Muscle of leg (tissue), 11 donors: ENCODE measurements around the gene DLD. TPM values are rescaled to one million over a fixed set of nuclear protein-coding genes. Genes with fewer than 3 reads are reported as not detected.

Source experiments
- DNase-seq: peaks from one replicate; pipeline ENCODE4 v3.0.0; 2013
- H3K27ac ChIP-seq: one replicate; pipeline ENCODE4 v1.5.1; 2013; ENCODE audit warnings: mild to moderate bottlenecking, low read length, control low read depth
- H3K27me3 ChIP-seq: one replicate; pipeline ENCODE4 v1.6.1; 2013; ENCODE audit warnings: low read length; ENCODE audit not compliant: control insufficient read depth, insufficient read depth
- H3K36me3 ChIP-seq: one replicate; pipeline ENCODE4 v1.6.1; 2013; ENCODE audit warnings: low read length; ENCODE audit not compliant: control insufficient read depth, insufficient read depth
- H3K4me1 ChIP-seq: one replicate; pipeline ENCODE4 v1.6.1; 2013; ENCODE audit warnings: low read length; ENCODE audit not compliant: control insufficient read depth, insufficient read depth
- H3K4me3 ChIP-seq: one replicate; pipeline ENCODE4 v1.5.1; 2013; ENCODE audit warnings: low read length, control low read depth
- H3K9me3 ChIP-seq: replicated peaks from 2 replicates; pipeline ENCODE4 v1.6.1; 2013; ENCODE audit warnings: low read depth, low read length; ENCODE audit not compliant: control insufficient read depth
- WGBS: methylation state at CpG from one replicate; pipeline ENCODE4 v1.1.5; 2013; ENCODE audit warnings: missing lambda C conversion rate; ENCODE audit not compliant: insufficient coverage; 5-methylcytosine and 5-hydroxymethylcytosine counted together
- polyA plus RNA-seq, 8 donors: library from polyadenylated mRNA; unstranded; fragments of 120-200 nt; gene quantifications; one replicate each; pipeline versions ENCODE4 v1.2.1 to v1.2.3, GENCODE V29; 2013; ENCODE audit warnings: inconsistent platforms in 1 of 8, low replicate concordance in 1 of 8; ENCODE audit not compliant: insufficient read length in 8 of 8, insufficient read depth in 1 of 8
- total RNA-seq: library from RNA; stranded (reverse); fragments of 120-200 nt; gene quantifications from one replicate; pipeline ENCODE4 v1.2.4, GENCODE V29; 2013

DLD gene
- total and polyA plus RNA-seq, 9 donors = 42.6 to 90.3 (median 79.0) TPM

- Histone ChIP-seq H3K4me3 (no peak overlapping the region), H3K4me1 (peaks cover 36% of the 10 kb centered on the region), H3K27me3 (no peaks in the 10 kb centered on the region), H3K27ac (no peak overlapping the region), H3K36me3 (peaks cover 64% of the 10 kb centered on the region), H3K9me3 (no peaks in the 10 kb centered on the region)
- DNase-seq = no peak
- 56% methylated on average over 1 of the region's 4 CpGs for WGBS
Observed at GRCh38 chr7:107940951-107941350, 50.0 kb downstream of the DLD start.

- WGBS = no CpG with 5 or more reads among the region's 4 CpGs
- DNase-seq = no peak
- no peaks in the 10 kb centered on the region for H3K9me3 ChIP-seq
- H3K4me3 ChIP-seq = no peak overlapping the region
- H3K4me1 ChIP-seq = peaks cover 36% of the 10 kb centered on the region
- H3K27me3 ChIP-seq = no peaks in the 10 kb centered on the region
- H3K36me3 ChIP-seq = peaks cover 71% of the 10 kb centered on the region
- H3K27ac ChIP-seq = no peak overlapping the region
Observed at GRCh38 chr7:107943018-107943417, 52.0 kb downstream of the DLD start.

GRCh38 chr7:107944411-107945169 lies 53.6 kb downstream of the DLD start:
- Histone ChIP-seq H3K27me3 (no peaks in the 10 kb centered on the region), H3K36me3 (peaks cover 74% of the 10 kb centered on the region), H3K4me1 (peaks cover 24% of the 10 kb centered on the region), H3K9me3 (no peaks in the 10 kb centered on the region), H3K4me3 (no peak overlapping the region), H3K27ac (no peak overlapping the region)
- DNase-seq = peak; percentile 60
- 88% methylated on average over 2 of the region's 3 CpGs for whole genome bisulfite sequencing

GRCh38 chr7:107945332-107945731 lies 54.3 kb downstream of the DLD start:
- no peaks in the 10 kb centered on the region for H3K27me3 ChIP-seq
- 67% methylated on average over 1 of the region's 2 CpGs for WGBS
- DNase-seq = no peak
- H3K4me3 ChIP-seq = no peak overlapping the region
- peaks cover 18% of the 10 kb centered on the region for H3K4me1 ChIP-seq
- no peaks in the 10 kb centered on the region for H3K9me3 ChIP-seq
- H3K27ac ChIP-seq = no peak overlapping the region
- peaks cover 71% of the 10 kb centered on the region for H3K36me3 ChIP-seq

- Histone ChIP-seq H3K4me3 (no peak overlapping the region), H3K4me1 (peaks cover 18% of the 10 kb centered on the region), H3K36me3 (peaks cover 73% of the 10 kb centered on the region), H3K9me3 (no peaks in the 10 kb centered on the region), H3K27ac (no peak overlapping the region), H3K27me3 (no peaks in the 10 kb centered on the region)
- DNase-seq = no peak
- no CpG with 5 or more reads among the region's 2 CpGs for WGBS
Observed at GRCh38 chr7:107946451-107946850, 55.5 kb downstream of the DLD start.

GRCh38 chr7:107946881-107947280 lies 55.9 kb downstream of the DLD start:
- Histone ChIP-seq H3K36me3 (peaks cover 77% of the 10 kb centered on the region), H3K27ac (no peak overlapping the region)

GRCh38 chr7:107948645-107949442 lies 57.9 kb downstream of the DLD start:
- 64% methylated on average over 3 of the region's 7 CpGs for WGBS
- H3K27ac ChIP-seq = no peak overlapping the region
- H3K27me3 ChIP-seq = no peaks in the 10 kb centered on the region
- peaks cover 82% of the 10 kb centered on the region for H3K36me3 ChIP-seq
- peaks cover 30% of the 10 kb centered on the region for H3K4me1 ChIP-seq
- DNase-seq = no peak
- no peak overlapping the region for H3K4me3 ChIP-seq
- H3K9me3 ChIP-seq = no peaks in the 10 kb centered on the region

More at GRCh38 chr7:107946881-107947280, 55.9 kb downstream of the DLD start:
- WGBS = 80% methylated on average over 2 of the region's 6 CpGs
- Histone ChIP-seq H3K4me1 (peaks cover 19% of the 10 kb centered on the region), H3K27me3 (no peaks in the 10 kb centered on the region), H3K4me3 (no peak overlapping the region), H3K9me3 (no peaks in the 10 kb centered on the region)
- DNase-seq = no peak

- H3K27me3 ChIP-seq = no peaks in the 10 kb centered on the region
- peaks cover 79% of the 10 kb centered on the region for H3K36me3 ChIP-seq
- no peak for DNase-seq
- no CpG with 5 or more reads among the region's 1 CpG for WGBS
- no peaks in the 10 kb centered on the region for H3K9me3 ChIP-seq
- peaks cover 27% of the 10 kb centered on the region for H3K4me1 ChIP-seq
- no peak overlapping the region for H3K27ac ChIP-seq
- H3K4me3 ChIP-seq = no peak overlapping the region
Observed at GRCh38 chr7:107949443-107949935, 58.5 kb downstream of the DLD start.

- WGBS = 95% methylated on average over 8 of the region's 14 CpGs
- peaks cover 16% of the 10 kb centered on the region for H3K4me1 ChIP-seq
- H3K9me3 ChIP-seq = no peaks in the 10 kb centered on the region
- DNase-seq = no peak
- no peaks in the 10 kb centered on the region for H3K27me3 ChIP-seq
- peaks cover 74% of the 10 kb centered on the region for H3K36me3 ChIP-seq
- H3K27ac ChIP-seq = no peak overlapping the region
- no peak overlapping the region for H3K4me3 ChIP-seq
Observed at GRCh38 chr7:107951172-107951787, 60.3 kb downstream of the DLD start.

- Histone ChIP-seq H3K4me3 (no peak overlapping the region), H3K27ac (no peak overlapping the region), H3K9me3 (no peaks in the 10 kb centered on the region), H3K36me3 (peaks cover 74% of the 10 kb centered on the region), H3K27me3 (no peaks in the 10 kb centered on the region), H3K4me1 (peaks cover 13% of the 10 kb centered on the region)
- DNase-seq = no peak
- 77% methylated on average over 8 of the region's 9 CpGs for WGBS
Observed at GRCh38 chr7:107951896-107952295, 60.9 kb downstream of the DLD start.
